ENCODE measurements around the gene FCN1. TPM values are rescaled to one million over a fixed set of nuclear protein-coding genes. Genes with fewer than 3 reads are reported as not detected.
A peak's percentile ranks its signal among the peaks of the same experiment; 100 is the strongest.

The FCN1 gene
- total RNA-seq, 1 donor from 2014 or later, result 84.4 TPM

- H3K9me3 ChIP-seq, result no peaks in the 10 kb centered on the region
- H3K36me3 ChIP-seq, result no peaks in the 10 kb centered on the region
- no peak overlapping the region for H3K4me3 ChIP-seq
- no peak for TF ChIP-seq CTCF (IDR thresholded peaks at IDR 0.05)
- H3K4me1 ChIP-seq, result no peaks in the 10 kb centered on the region
- H3K27me3 ChIP-seq (ENCODE audit: low read depth), result peaks cover 3% of the 10 kb centered on the region
- peak; percentile 32 for DNase-seq
- ATAC-seq, result no peak
- intact Hi-C loops (cut with DNase I), result no loop called here
- no peak overlapping the region for H3K27ac ChIP-seq
These were observed 61.8 kb downstream of the FCN1 start for GRCh38 chr9:134855900-134856377.

Other genes with a start within 250 kb of the FCN1 start
- gene FCN2, start 37.1 kb downstream of the FCN1 start, total RNA-seq, result not detected
- 24.1 TPM for gene OLFM1, start 169.8 kb upstream of the FCN1 start, total RNA-seq